Tibial nerve (tissue), 4 donors: ENCODE measurements around the gene DBR1. TPM values are rescaled to one million over a fixed set of nuclear protein-coding genes. Genes with fewer than 3 reads are reported as not detected.

Source experiments
- DNase-seq, 2 donors: peaks; one replicate each; pipeline ENCODE4 v3.0.0-alpha.2; 2019; ENCODE audit warnings: low spot score in 2 of 2
- H3K27ac ChIP-seq, 4 donors: fragments of 200-600 bp; sonication (generic) in 3 of 4; one replicate each; pipeline ENCODE4 v1.5.1; 2017 to 2019; ENCODE audit warnings: mild to moderate bottlenecking in 1 of 4
- H3K27me3 ChIP-seq, 2 donors: fragments of 200-600 bp; sonication (generic) in 1 of 2; one replicate each; pipeline versions ENCODE4 v1.5.1 to v1.6.0; 2017 to 2019
- H3K36me3 ChIP-seq, 3 donors: fragments of 200-600 bp; sonication (generic); one replicate each; pipeline ENCODE4 v1.5.1; 2018 to 2019
- H3K4me1 ChIP-seq, 4 donors: fragments of 200-600 bp; sonication (generic) in 3 of 4; one replicate each; pipeline ENCODE4 v1.5.1; 2017 to 2019
- H3K4me3 ChIP-seq, 4 donors: fragments of 200-600 bp; sonication (generic) in 3 of 4; one replicate each; pipeline ENCODE4 v1.5.1; 2017 to 2019; ENCODE audit warnings: mild to moderate bottlenecking in 1 of 4, moderate library complexity in 1 of 4
- H3K9me3 ChIP-seq, 4 donors: fragments of 200-600 bp; sonication (generic) in 3 of 4; one replicate each; pipeline ENCODE4 v1.5.1; 2017 to 2019
- CTCF ChIP-seq, 5 experiments: fragments of 200-600 bp in 3 of 5; fragments of 450-650 bp in 2 of 5; sonication (generic) in 3 of 5; IDR thresholded peaks; one replicate each; pipeline ENCODE4 v1.5.1; 2016 to 2019; ENCODE audit warnings: antibody characterized with exemption in 5 of 5, mild to moderate bottlenecking in 3 of 5, moderate library complexity in 2 of 5
- EP300 ChIP-seq, 2 donors: sonication (generic); formaldehyde crosslinking; IDR thresholded peaks; one replicate each; pipeline ENCODE4 v1.6.1; 2017; ENCODE audit warnings: antibody characterized with exemption in 2 of 2, mild to moderate bottlenecking in 1 of 2
- POLR2A ChIP-seq, 2 donors: fragments of 450-650 bp; IDR thresholded peaks; one replicate each; pipeline ENCODE4 v1.6.1; 2017; ENCODE audit warnings: antibody characterized with exemption in 2 of 2, mild to moderate bottlenecking in 2 of 2, moderate library complexity in 2 of 2
- WGBS, 2 donors: methylation state at CpG; one replicate each; pipeline ENCODE4 v1.1.5; 2018; 5-methylcytosine and 5-hydroxymethylcytosine counted together
- total RNA-seq, 4 donors: library from RNA; depleted of rRNA; stranded (reverse); fragments of >200 nt; gene quantifications; one replicate each; pipeline ENCODE4 v1.1.0, GENCODE V29; 2016

The DBR1 gene
- total RNA-seq, 4 donors from 2014 or later = 9.0 to 12.8 (median 10.2) TPM

GRCh38 chr3:138124706-138125355, 49.9 kb downstream of the DBR1 start:
- H3K9me3 ChIP-seq = no peaks in the 10 kb centered on the region
- TF ChIP-seq POLR2A (IDR thresholded peaks at IDR 0.05) = no peak
- TF ChIP-seq CTCF (IDR thresholded peaks at IDR 0.05) = no peak
- TF ChIP-seq EP300 (IDR thresholded peaks at IDR 0.05) = no peak
- 70 to 78% methylated on average over 10 of the region's 10 CpGs for WGBS, 2 donors
- H3K27me3 ChIP-seq = no peaks in the 10 kb centered on the region
- H3K27ac ChIP-seq = peak overlapping the region in 2 of 4 donors; percentile 9 to 39
- H3K4me1 ChIP-seq = peaks cover 0 to 22% (median 4%) of the 10 kb centered on the region in 4 donors
- no peak for DNase-seq
- H3K4me3 ChIP-seq = no peak overlapping the region
- H3K36me3 ChIP-seq = no peaks in the 10 kb centered on the region

DNA sequence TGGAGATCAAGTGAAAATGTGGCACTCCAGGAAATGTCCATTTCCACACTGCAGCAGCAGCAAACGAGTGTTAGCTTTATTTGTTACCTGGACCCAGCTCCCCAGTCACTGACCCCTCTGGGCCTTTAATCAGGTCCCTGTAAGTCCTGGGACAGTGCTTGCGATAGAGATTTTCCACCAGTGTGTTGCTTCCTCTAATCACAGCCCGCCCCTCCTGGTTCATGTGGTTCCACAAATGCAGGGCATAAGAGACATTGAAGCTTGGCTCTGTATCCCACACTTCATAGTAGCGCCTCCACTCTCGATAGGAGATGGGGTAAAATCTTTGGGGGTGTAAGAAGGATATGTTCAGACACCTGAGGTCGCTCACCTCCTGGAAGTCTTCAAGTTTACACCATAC, 50.5 kb downstream of the DBR1 start:
- H3K27ac ChIP-seq = no peak overlapping the region
- TF ChIP-seq POLR2A (IDR thresholded peaks at IDR 0.05) = no peak
- TF ChIP-seq CTCF (IDR thresholded peaks at IDR 0.05) = no peak
- no peak for TF ChIP-seq EP300 (IDR thresholded peaks at IDR 0.05)

GRCh38 chr3:138119423-138119766, 55.3 kb downstream of the DBR1 start:
- no peak for DNase-seq
- Histone ChIP-seq H3K4me3 (no peak overlapping the region), H3K27ac (no peak overlapping the region), H3K27me3 (no peaks in the 10 kb centered on the region), H3K9me3 (no peaks in the 10 kb centered on the region), H3K4me1 (peaks cover 0 to 19% (median 2%) of the 10 kb centered on the region in 4 donors), H3K36me3 (no peaks in the 10 kb centered on the region)
- 67 to 68% methylated on average over 4 of the region's 4 CpGs for WGBS, 2 donors
- TF ChIP-seq POLR2A (IDR thresholded peaks at IDR 0.05) (no peak), EP300 (IDR thresholded peaks at IDR 0.05) (no peak), CTCF (IDR thresholded peaks at IDR 0.05) (no peak)

More for the DNA sequence above, 50.5 kb downstream of the DBR1 start:
- H3K36me3 ChIP-seq = no peaks in the 10 kb centered on the region
- DNase-seq = no peak
- peaks cover 0 to 25% (median 4%) of the 10 kb centered on the region in 4 donors for H3K4me1 ChIP-seq
- no peak overlapping the region for H3K4me3 ChIP-seq
- H3K27me3 ChIP-seq = no peaks in the 10 kb centered on the region
- 89 to 90% methylated on average over 6 of the region's 6 CpGs for WGBS, 2 donors
- H3K9me3 ChIP-seq = no peaks in the 10 kb centered on the region

DNA sequence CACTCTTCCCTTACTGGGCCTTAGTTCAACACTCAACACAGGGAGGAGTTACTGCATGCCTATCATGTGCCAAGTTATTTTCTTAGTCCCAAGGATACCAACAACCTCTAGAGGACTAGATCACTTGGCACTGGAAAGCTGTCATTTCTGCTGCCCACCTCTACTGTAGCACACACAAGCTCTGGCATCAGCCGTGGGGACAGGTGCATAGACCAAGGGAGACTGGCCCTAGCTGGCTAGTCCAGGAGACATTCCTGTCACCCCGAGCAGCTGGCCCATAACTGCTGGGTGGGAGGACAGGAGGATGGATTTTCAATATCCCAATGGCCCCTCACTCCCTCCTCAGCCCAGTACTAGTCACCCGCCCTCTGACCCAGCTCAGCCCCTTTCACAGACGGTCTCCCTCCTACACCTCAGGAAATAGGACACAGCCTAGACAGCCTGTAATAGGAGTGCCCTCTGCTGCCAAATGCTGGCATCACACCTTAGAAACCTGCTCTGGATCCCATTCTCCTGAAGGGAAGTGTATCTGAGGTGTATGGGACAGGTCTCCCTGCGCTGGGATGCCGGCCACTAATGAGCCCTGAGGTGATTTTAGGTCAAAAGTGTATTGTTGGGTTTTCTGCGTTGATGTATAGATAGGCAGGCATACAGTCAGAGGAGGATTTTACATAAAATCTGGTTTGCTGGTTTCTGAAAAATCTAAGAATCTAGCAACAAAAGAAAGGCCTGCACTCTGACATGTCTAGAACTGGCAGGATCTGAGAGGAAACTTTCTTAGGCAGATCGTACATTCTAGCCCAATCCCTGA, 55.9 kb downstream of the DBR1 start:
- Histone ChIP-seq H3K9me3 (no peaks in the 10 kb centered on the region), H3K4me1 (peaks cover 0 to 24% (median 4%) of the 10 kb centered on the region in 4 donors), H3K27me3 (no peaks in the 10 kb centered on the region), H3K4me3 (no peak overlapping the region), H3K27ac (no peak overlapping the region), H3K36me3 (no peaks in the 10 kb centered on the region)
- peak; percentile 74 to 90 for DNase-seq
- TF ChIP-seq CTCF (IDR thresholded peaks at IDR 0.05) = peak; percentile 70 to 83 (median 76)
- no peak for TF ChIP-seq EP300 (IDR thresholded peaks at IDR 0.05)
- 34 to 36% methylated on average over 8 of the region's 8 CpGs for WGBS, 2 donors
